Activated naive CD8-positive, alpha-beta T cell treated with anti-CD3 and anti-CD28 coated beads, Interleukin-2, amount 50 U/mL, for 24 hours (primary cell): ENCODE measurements around the gene PIGM.

Experiments
- ATAC-seq: fragments of 150-1000 bp; cut with Tn5 transposase; one replicate; pipeline ENCODE4 v1.10.0; 2021
- DNase-seq: peaks from one replicate; pipeline ENCODE4 v3.0.0; 2021
- H3K27ac Mint-ChIP-seq: one replicate; pipeline ENCODE4 v1.8.0; 2021; ENCODE audit warnings: mild to moderate bottlenecking, mixed read lengths
- H3K27me3 Mint-ChIP-seq: one replicate; pipeline ENCODE4 v1.8.0; 2021; ENCODE audit warnings: mixed read lengths
- H3K36me3 Mint-ChIP-seq: one replicate; pipeline ENCODE4 v1.8.0; 2021; ENCODE audit warnings: low read depth, mixed read lengths
- H3K4me1 Mint-ChIP-seq: one replicate; pipeline ENCODE4 v1.8.0; 2021; ENCODE audit warnings: mixed read lengths
- H3K4me3 Mint-ChIP-seq: one replicate; pipeline ENCODE4 v1.8.0; 2021; ENCODE audit warnings: mild to moderate bottlenecking, moderate library complexity, mixed read lengths
- H3K9me3 Mint-ChIP-seq: one replicate; pipeline ENCODE4 v1.8.0; 2021; ENCODE audit warnings: mixed read lengths

PIGM gene

DNA sequence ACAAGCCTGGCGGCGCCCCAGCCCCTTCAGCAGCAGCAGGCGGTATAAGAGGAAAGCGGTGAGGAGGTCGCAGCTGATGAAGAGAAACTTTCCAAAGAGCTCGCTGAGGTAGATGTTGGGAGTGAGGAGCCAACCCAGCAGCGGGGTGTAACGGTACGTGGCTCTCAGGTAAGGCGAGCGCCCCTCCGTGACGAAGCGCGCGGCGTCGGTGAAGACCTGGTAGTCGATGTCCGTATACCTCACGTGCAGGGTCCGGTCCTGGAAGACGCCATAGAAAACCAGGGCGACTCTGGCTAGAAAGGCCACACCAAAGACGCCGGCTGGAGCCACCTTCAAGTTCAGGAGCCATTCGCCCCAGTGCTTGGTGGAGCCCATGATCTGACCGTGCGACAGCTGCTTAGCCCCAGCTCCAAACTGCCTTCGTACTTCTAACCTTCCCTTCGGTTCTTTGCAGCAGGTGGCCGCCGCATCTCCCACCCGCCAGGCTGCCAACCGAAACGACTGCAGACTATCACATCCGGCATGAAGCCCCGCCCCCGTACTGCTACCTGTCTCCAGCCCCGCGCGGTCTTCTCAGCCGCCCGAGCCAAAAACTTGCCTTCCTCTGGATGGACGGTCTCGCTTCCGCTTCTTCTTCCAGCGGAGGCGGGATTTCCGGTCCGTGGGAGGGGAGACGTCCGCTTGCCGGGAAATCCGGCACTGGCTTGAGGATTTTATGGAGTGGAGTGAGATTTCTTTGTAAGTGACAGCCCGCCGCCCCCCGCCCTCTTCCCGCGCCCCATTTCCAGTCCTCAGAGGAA lies at the start of gene PIGM:
Gene PIGM (minus strand): TSS at position 626 of the 800 bp plus-strand sequence. CDS start 251 bp downstream, at position 375.
- Mint-ChIP-seq H3K4me3 (peak within 1 kb of the TSS; percentile 94), H3K4me1 (peaks cover 44% of the 10 kb centered on the region), H3K36me3 (peaks cover 4% of the 10 kb centered on the region), H3K9me3 (no peaks in the 10 kb centered on the region), H3K27ac (peak within 1 kb of the TSS; percentile 84), H3K27me3 (no peaks in the 10 kb centered on the region)
- DNase-seq: peak; percentile 96
- ATAC-seq: peak; percentile 99

DNA sequence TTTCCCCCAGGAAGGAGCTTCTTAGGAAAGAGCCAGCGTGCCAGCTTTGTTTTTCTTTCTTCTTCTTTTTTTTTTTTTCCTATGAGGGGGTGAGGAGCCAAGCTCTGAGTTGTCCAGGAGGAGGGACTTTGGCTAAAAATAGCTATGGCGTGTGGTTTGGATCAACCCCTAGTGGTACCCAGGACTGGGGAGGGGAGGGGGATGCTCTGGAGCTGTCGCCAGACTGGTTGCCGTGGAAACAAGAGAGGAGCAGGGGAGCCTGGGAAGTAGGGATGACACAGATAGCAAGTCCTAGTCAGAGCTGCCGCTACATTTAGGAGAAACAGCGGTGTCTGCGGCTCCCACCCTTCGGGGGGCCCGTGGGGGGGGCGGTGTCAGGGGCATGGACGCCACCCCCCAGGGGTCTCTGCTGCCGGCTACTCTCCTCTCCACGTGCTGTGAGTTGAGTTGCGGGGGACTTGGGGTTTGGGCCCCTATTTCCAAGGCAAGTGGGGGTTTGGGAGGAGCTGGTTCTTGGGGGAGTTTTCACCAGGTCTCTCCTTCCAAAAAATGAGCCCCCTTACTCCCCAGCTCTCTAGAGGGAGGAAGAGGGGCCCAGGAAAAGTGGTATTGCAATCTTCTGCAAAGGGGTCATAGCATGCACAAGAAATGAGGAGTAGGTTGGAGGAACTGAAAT lies 49.6 kb upstream of the PIGM start, which contains the start of gene KCNJ9:
Gene KCNJ9 (plus strand): TSS at position 278 of the 676 bp plus-strand sequence. CDS start 2,493 bp downstream, outside the sequence.
- Mint-ChIP-seq H3K4me3 (no peak within 1 kb of the TSS), H3K4me1 (peaks cover 26% of the 10 kb centered on the region), H3K27ac (no peak within 1 kb of the TSS), H3K9me3 (no peaks in the 10 kb centered on the region), H3K27me3 (peaks cover 54% of the 10 kb centered on the region), H3K36me3 (peaks cover 13% of the 10 kb centered on the region)
- DNase-seq (no peak), ATAC-seq (no peak)

DNA sequence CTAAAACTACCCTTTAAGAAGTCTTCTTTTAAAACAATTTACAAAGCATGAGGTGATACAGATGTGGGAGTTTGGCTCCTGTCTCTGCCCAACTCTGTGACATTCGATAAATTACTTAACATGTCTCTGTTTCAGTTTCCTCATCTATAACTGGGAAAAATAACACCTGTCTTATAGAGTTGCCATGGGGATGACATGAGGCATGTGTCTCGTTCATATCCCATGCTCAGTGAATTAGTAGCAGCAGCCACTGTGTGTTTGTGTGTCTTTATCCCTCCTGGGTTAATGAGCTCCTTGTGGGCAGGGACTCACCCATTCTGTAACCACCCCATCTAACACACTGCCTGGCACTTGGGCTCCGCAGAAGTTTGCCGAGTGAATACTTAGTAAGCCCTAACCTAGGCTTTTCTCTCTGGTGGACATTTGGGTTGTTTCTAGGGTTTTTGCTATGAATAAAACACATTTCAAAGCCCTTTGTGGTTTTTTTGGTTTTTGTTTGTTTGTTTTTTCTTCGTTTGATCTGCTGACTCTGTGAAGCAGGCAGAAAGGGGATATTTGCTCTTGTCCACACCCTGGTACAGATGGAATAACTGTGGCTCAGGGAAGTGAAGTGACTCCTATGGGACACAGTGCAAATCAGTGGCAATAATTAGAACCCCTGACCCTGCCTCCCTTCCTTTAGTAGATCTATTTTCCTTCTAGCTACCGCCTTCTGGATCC lies 48.8 kb upstream of the PIGM start:
- peak; percentile 33 for ATAC-seq
- H3K4me3 Mint-ChIP-seq: no peak overlapping the region

DNA sequence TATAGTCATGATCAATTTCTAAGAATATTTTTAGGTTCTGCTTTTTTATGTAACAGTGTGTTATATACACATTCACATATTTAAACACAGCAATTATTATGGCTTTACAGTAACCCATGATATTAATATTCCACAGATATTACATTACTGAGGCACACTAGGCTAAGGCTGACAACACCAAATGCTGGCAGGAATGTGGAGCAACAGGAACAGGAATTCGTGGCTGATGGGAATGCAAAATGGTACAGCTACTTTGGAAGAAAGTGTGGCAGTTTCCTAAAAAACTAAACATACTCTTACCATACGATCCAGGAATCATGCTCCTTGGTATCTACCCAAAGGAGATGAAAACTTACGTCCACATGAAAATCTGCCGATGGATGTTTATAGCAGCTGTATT lies 47.7 kb upstream of the PIGM start:
- peaks cover 23% of the 10 kb centered on the region for H3K4me1 Mint-ChIP-seq
- no peaks in the 10 kb centered on the region for H3K9me3 Mint-ChIP-seq
- H3K4me3 Mint-ChIP-seq: no peak overlapping the region
- no peak for DNase-seq
- H3K27me3 Mint-ChIP-seq: peaks cover 59% of the 10 kb centered on the region
- no peak overlapping the region for H3K27ac Mint-ChIP-seq
- ATAC-seq: no peak
- peaks cover 4% of the 10 kb centered on the region for H3K36me3 Mint-ChIP-seq

More for the DNA sequence above, 48.8 kb upstream of the PIGM start:
- Mint-ChIP-seq H3K9me3 (no peaks in the 10 kb centered on the region), H3K4me1 (peaks cover 26% of the 10 kb centered on the region), H3K27ac (no peak overlapping the region), H3K27me3 (peaks cover 59% of the 10 kb centered on the region), H3K36me3 (peaks cover 9% of the 10 kb centered on the region)
- DNase-seq: no peak

DNA sequence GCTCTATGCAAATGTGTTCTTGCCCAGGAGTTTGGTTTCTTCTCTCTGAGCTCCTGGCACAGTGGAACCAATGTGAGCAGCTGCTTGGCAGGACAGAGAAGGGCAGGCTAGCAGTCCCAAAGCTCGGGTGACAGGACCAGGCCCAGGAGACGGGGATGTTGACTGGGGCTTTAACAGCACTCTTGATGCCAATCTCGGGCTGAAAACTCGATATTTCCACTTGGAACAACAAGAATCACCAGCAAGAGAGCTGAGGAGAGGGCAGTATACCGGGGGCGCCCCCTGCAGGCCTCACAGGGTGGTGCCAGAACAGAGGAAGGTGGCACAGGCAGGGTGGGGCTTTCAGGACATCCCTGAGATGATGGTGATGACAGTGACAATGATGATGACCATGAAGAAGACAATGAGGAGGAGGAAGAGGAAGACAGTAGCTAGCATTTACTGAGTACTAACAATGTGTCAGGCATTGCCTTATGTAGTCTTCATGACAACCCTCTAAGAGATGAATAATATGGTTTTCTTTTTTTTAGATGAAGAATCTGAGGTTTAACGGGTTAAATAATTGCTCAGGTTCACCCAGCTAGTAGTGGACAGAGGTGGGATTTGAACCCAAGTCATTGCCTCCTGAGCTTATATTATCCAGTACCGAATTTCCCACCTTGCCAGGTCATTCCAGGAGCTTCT lies 46.9 kb upstream of the PIGM start:
- Mint-ChIP-seq H3K4me3 (no peak overlapping the region), H3K9me3 (no peaks in the 10 kb centered on the region), H3K27ac (no peak overlapping the region), H3K36me3 (no peaks in the 10 kb centered on the region), H3K4me1 (peaks cover 19% of the 10 kb centered on the region), H3K27me3 (peaks cover 59% of the 10 kb centered on the region)
- ATAC-seq (peak; percentile 87), DNase-seq (peak; percentile 73)

DNA sequence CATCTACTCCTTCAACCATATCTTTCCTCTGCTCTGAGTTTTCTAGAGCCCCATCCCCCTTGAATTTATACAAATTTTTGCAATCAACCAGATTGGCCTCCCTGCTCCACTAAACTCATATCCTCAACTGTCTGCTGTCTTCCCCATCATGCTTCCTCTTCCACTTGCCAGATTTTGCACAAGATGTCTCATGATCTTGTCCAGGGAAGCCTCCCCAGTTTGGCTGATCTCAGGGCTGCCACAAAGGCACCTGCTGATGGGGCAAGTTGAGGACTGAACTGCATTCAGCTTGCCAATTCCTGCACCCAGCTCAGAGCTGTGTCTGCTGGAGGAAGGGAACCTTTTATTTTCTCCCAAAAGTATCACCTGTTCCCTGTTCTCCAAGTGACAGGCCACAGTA lies 45.7 kb upstream of the PIGM start:
- no peak for DNase-seq
- Mint-ChIP-seq H3K4me3 (no peak overlapping the region), H3K27ac (no peak overlapping the region), H3K9me3 (no peaks in the 10 kb centered on the region), H3K27me3 (peaks cover 55% of the 10 kb centered on the region), H3K4me1 (peaks cover 19% of the 10 kb centered on the region), H3K36me3 (no peaks in the 10 kb centered on the region)
- no peak for ATAC-seq

DNA sequence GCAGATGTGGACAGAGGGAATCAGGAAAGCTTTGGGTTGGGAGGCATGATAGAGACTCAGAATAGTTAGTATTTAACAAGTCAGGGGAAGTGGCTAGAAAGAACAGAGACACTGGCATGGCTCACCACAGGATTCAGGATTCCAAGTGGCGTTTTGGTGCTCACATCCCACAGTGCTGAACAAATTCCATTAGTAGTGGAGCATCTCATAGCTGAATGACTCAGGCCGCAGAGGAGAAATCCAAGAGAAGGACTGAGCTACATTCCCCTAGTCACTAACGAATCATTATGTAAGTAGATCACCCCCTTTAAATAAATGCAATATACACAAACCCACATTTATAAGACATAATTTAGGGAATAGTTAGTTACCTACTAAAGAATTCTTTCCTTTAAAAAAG lies 44.5 kb upstream of the PIGM start:
- Mint-ChIP-seq H3K4me1 (peaks cover 19% of the 10 kb centered on the region), H3K27ac (no peak overlapping the region), H3K36me3 (no peaks in the 10 kb centered on the region), H3K9me3 (no peaks in the 10 kb centered on the region), H3K27me3 (peaks cover 55% of the 10 kb centered on the region), H3K4me3 (no peak overlapping the region)
- ATAC-seq (no peak), DNase-seq (no peak)

DNA sequence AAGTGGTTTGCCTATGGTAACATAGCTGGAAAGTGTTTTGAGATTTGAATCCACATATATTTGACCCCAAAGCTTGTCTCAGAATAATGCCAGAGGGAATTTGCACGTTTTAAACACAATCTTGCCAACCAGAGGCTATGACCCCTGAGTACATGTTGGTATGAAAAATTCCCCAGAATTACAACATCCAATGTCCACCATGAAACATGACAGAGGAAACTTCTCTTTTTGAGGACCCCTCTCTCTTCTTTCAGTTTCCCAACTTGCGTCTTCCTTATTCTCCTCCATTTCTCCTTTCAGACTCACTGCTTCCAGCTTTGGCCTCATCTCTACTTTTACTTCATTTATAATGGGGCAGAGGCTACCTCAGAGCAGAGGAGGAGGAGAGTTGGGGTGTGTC lies 44.0 kb upstream of the PIGM start:
- Mint-ChIP-seq H3K9me3 (no peaks in the 10 kb centered on the region), H3K4me1 (peaks cover 14% of the 10 kb centered on the region), H3K27ac (no peak overlapping the region), H3K4me3 (no peak overlapping the region), H3K27me3 (peaks cover 53% of the 10 kb centered on the region), H3K36me3 (no peaks in the 10 kb centered on the region)
- DNase-seq (no peak), ATAC-seq (no peak)

DNA sequence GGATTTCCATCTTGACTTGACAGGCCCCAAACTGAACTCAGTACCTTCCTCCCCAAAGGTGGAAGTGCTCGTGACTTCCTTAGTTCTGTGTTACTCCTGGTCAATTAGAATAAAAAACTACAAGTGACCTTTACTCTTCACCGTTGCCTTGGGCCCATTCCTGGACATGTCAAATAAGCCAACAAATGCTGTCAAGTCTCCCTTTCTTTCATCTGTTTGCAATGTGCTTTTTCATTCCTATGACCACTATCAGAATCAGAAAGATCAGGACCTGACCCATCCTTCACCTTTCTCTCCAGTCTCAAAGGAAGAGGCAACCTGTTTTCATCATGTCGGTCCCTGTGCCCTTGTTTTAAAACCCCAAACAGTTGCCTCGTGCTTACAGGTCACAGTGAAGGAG lies 43.1 kb upstream of the PIGM start:
- Mint-ChIP-seq H3K36me3 (no peaks in the 10 kb centered on the region), H3K27me3 (peaks cover 50% of the 10 kb centered on the region), H3K4me3 (no peak overlapping the region), H3K9me3 (no peaks in the 10 kb centered on the region), H3K27ac (no peak overlapping the region), H3K4me1 (peaks cover 11% of the 10 kb centered on the region)
- ATAC-seq (no peak), DNase-seq (no peak)

DNA sequence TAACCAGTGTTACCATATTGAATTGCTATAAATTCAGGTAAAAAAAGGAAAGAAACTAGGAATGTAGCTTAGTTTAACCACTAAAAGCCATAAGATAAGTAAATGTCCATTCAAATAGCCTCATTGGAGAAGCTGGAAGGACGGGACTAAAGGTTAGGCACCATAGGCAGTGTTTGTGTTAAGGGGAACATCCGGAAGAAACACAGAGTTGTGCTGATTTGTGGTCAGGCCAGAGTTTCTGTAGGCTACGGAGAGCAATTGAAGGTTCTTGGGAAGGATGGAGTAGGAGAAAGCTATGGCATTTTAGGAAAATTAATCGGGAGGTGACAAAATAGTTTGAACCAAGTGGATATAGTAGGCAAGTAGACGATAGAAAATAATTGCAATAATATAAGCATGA lies 39.5 kb upstream of the PIGM start:
- Mint-ChIP-seq H3K4me1 (peaks cover 8% of the 10 kb centered on the region), H3K4me3 (no peak overlapping the region), H3K27ac (no peak overlapping the region), H3K9me3 (no peaks in the 10 kb centered on the region), H3K36me3 (no peaks in the 10 kb centered on the region), H3K27me3 (peaks cover 37% of the 10 kb centered on the region)
- ATAC-seq (no peak), DNase-seq (no peak)

DNA sequence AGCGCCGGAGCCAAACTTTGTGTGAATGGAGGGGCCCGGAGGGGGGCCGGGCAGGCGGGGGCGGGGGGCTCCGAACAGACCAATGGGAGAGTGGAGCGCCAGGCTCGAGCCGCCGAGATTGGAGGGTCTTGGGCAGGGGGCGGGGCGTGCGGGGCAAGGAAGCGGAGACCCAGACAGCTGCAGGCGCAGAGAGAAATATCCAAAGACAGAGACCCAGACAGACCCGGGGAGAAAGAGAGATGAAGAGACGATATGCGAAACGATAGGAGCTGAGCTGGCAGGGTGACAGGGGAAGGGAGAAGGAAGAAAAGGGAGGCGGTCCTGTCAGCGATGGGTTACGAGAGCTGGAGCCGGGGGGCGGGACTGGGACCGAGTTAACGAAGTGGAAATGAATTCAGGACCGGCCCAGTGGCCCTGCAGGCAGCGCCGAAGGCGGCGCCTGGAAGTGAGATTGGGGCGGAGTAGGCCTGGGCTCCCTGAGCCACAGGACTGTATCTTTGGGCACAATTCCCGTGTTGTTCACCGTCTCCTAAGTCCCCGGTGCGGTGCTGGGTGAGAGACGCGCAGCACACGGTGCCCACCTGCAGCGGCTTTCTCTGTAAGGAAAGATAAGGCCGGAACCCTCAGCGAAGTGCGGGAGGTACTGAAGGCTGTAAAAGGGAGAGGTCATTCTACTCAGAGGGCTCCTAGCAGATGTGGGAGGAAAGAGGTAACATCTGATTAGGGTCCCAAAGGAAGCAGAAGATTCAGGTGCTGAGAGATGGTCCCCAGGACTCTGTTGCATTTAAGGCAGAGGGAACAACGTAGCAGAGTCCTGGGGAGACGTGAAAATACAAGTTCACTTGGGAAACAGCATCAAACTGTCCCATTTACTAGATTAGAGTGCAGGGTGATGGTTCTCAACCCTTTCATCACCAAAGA lies 38.7 kb upstream of the PIGM start:
- no peaks in the 10 kb centered on the region for H3K9me3 Mint-ChIP-seq
- peak overlapping the region; percentile 85 for H3K4me3 Mint-ChIP-seq
- peaks cover 32% of the 10 kb centered on the region for H3K27me3 Mint-ChIP-seq
- H3K27ac Mint-ChIP-seq: no peak overlapping the region
- peak; percentile 79 for DNase-seq
- no peaks in the 10 kb centered on the region for H3K36me3 Mint-ChIP-seq
- peaks cover 8% of the 10 kb centered on the region for H3K4me1 Mint-ChIP-seq
- peak; percentile 81 for ATAC-seq

DNA sequence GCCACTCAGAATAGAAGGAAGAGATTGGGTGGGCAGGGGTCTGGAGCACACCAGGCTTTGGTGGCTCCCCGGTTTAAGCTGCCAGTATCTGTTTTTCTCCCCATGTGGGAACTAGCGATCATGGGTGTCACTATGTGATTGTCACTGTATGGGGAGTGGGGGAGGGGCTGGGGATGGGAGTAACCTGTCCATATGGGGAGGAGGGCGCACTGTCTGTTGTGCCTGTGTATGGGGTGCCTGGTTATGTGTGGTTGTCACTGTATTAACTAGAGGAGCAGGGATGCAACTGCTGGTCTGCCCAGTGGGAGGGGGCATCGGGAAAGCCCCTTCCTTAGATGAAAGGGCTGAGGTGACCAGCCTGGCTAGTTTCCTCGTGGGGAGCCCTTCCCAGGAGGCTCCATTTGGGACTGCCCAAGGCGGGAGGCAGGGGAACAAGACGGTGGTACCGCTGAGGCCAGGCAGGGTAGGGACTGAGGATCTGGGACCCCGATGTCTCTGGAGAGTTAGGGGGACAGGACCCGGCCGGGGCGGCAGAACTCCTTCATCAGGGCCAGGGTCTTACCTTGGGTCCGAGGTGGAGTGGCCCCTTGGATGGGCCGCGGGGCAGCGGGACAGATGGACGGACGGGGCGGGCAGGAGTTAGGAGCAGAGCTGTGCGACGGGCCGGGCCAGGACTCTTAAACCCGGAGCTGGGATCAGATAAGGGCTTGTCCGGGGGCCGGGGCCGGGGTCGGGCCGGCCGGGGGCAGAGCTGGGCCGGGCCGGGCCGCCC lies 37.9 kb upstream of the PIGM start, which contains the start of gene KCNJ10:
Gene KCNJ10 (minus strand): TSS at position 701 of the 772 bp plus-strand sequence. CDS start 27,628 bp downstream, outside the sequence.
- H3K4me1 Mint-ChIP-seq: peaks cover 8% of the 10 kb centered on the region
- H3K36me3 Mint-ChIP-seq: no peaks in the 10 kb centered on the region
- peak within 1 kb of the TSS; percentile 85 for H3K4me3 Mint-ChIP-seq
- DNase-seq (no peak), ATAC-seq (no peak)
- H3K27me3 Mint-ChIP-seq: peaks cover 32% of the 10 kb centered on the region
- H3K9me3 Mint-ChIP-seq: no peaks in the 10 kb centered on the region
- no peak within 1 kb of the TSS for H3K27ac Mint-ChIP-seq

DNA sequence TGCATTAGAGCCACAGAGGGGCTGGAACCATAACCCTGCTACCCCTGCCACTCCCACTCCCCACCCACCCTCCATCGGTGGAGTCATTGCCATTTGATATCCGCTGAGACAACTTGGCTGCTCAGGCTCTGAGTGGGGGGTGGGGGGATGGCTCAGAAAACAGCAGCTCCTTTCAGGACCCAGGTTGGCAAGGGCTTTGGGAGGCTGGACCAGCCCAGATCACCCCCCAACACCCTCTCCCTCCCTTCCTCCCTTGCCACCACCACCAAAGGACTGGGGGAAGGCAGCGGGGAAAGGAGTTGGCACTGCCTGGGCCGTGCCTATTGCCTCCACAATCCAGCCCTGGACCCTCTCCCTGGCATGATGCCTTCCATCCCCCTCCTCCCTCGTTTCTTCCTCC lies 36.4 kb upstream of the PIGM start:
- H3K4me3 Mint-ChIP-seq: no peak overlapping the region
- no peaks in the 10 kb centered on the region for H3K9me3 Mint-ChIP-seq
- DNase-seq: no peak
- no peaks in the 10 kb centered on the region for H3K36me3 Mint-ChIP-seq
- peaks cover 30% of the 10 kb centered on the region for H3K27me3 Mint-ChIP-seq
- no peak for ATAC-seq
- peaks cover 8% of the 10 kb centered on the region for H3K4me1 Mint-ChIP-seq
- H3K27ac Mint-ChIP-seq: no peak overlapping the region
